Measurements from ENCODE around the gene RAP1GAP.
"Not testable (repeated sequence)": the region's sequence is repeated elsewhere in the genome, so short reads cannot be mapped to it uniquely, and the experiment has no call there.

RAP1GAP gene

GRCh38 chr1:21638531-21639341 is 30.4 kb downstream of the RAP1GAP start:
- DNase-seq (ENCODE audit: low spot score), result no peak
- H3K36me3 Mint-ChIP-seq (ENCODE audit: low read depth), result no peaks in the 10 kb centered on the region
- H3K4me3 Mint-ChIP-seq, result no peak overlapping the region
- no peaks in the 10 kb centered on the region for H3K9me3 Mint-ChIP-seq
- H3K4me1 Mint-ChIP-seq (ENCODE audit: low read depth), result no peaks in the 10 kb centered on the region
- no peak overlapping the region for H3K27ac Mint-ChIP-seq
- H3K27me3 Mint-ChIP-seq (ENCODE audit: low read depth), result no peaks in the 10 kb centered on the region

- Mint-ChIP-seq H3K27ac (no peak overlapping the region), H3K4me3 (no peak overlapping the region), H3K4me1 (ENCODE audit: low read depth) (no peaks in the 10 kb centered on the region), H3K27me3 (ENCODE audit: low read depth) (no peaks in the 10 kb centered on the region), H3K9me3 (no peaks in the 10 kb centered on the region), H3K36me3 (ENCODE audit: low read depth) (no peaks in the 10 kb centered on the region)
- DNase-seq (ENCODE audit: low spot score), result no peak
Observed at GRCh38 chr1:21637514-21637913, 31.6 kb downstream of the RAP1GAP start.

GRCh38 chr1:21636029-21636428 is 33.1 kb downstream of the RAP1GAP start:
- no peaks in the 10 kb centered on the region for H3K36me3 Mint-ChIP-seq (ENCODE audit: low read depth)
- no peaks in the 10 kb centered on the region for H3K27me3 Mint-ChIP-seq (ENCODE audit: low read depth)

GRCh38 chr1:21634806-21635535 is 34.2 kb downstream of the RAP1GAP start:
- no peaks in the 10 kb centered on the region for H3K9me3 Mint-ChIP-seq
- H3K4me1 Mint-ChIP-seq (ENCODE audit: low read depth), result no peaks in the 10 kb centered on the region
- H3K36me3 Mint-ChIP-seq (ENCODE audit: low read depth), result no peaks in the 10 kb centered on the region
- peaks cover 2% of the 10 kb centered on the region for H3K27me3 Mint-ChIP-seq (ENCODE audit: low read depth)
- H3K27ac Mint-ChIP-seq, result no peak overlapping the region
- no peak for DNase-seq (ENCODE audit: low spot score)
- no peak overlapping the region for H3K4me3 Mint-ChIP-seq

More at GRCh38 chr1:21636029-21636428, 33.1 kb downstream of the RAP1GAP start:
- no peaks in the 10 kb centered on the region for H3K9me3 Mint-ChIP-seq
- no peaks in the 10 kb centered on the region for H3K4me1 Mint-ChIP-seq (ENCODE audit: low read depth)
- no peak overlapping the region for H3K4me3 Mint-ChIP-seq
- no peak overlapping the region for H3K27ac Mint-ChIP-seq
- no peak for DNase-seq (ENCODE audit: low spot score)

- Mint-ChIP-seq H3K27ac (no peak overlapping the region), H3K4me1 (ENCODE audit: low read depth) (no peaks in the 10 kb centered on the region)
Observed at GRCh38 chr1:21633992-21634805, 35.0 kb downstream of the RAP1GAP start.

GRCh38 chr1:21633141-21633755 is 35.9 kb downstream of the RAP1GAP start:
- Mint-ChIP-seq H3K36me3 (ENCODE audit: low read depth) (no peaks in the 10 kb centered on the region), H3K27me3 (ENCODE audit: low read depth) (peaks cover 2% of the 10 kb centered on the region), H3K27ac (no peak overlapping the region), H3K4me1 (ENCODE audit: low read depth) (no peaks in the 10 kb centered on the region), H3K4me3 (no peak overlapping the region), H3K9me3 (no peaks in the 10 kb centered on the region)
- no peak for DNase-seq (ENCODE audit: low spot score)

More at GRCh38 chr1:21633992-21634805, 35.0 kb downstream of the RAP1GAP start:
- Mint-ChIP-seq H3K27me3 (ENCODE audit: low read depth) (peaks cover 2% of the 10 kb centered on the region), H3K9me3 (no peaks in the 10 kb centered on the region), H3K36me3 (ENCODE audit: low read depth) (no peaks in the 10 kb centered on the region), H3K4me3 (no peak overlapping the region)
- DNase-seq (ENCODE audit: low spot score), result no peak

- Mint-ChIP-seq H3K27ac (no peak overlapping the region), H3K27me3 (ENCODE audit: low read depth) (peaks cover 2% of the 10 kb centered on the region), H3K9me3 (no peaks in the 10 kb centered on the region), H3K36me3 (ENCODE audit: low read depth) (no peaks in the 10 kb centered on the region), H3K4me3 (no peak overlapping the region), H3K4me1 (ENCODE audit: low read depth) (no peaks in the 10 kb centered on the region)
- no peak for DNase-seq (ENCODE audit: low spot score)
Observed at GRCh38 chr1:21631944-21632887, 36.9 kb downstream of the RAP1GAP start.

- not testable (repeated sequence) for DNase-seq (ENCODE audit: low spot score); H3K27ac Mint-ChIP-seq; H3K4me1 Mint-ChIP-seq (ENCODE audit: low read depth); H3K9me3 Mint-ChIP-seq; H3K27me3 Mint-ChIP-seq (ENCODE audit: low read depth); H3K4me3 Mint-ChIP-seq; H3K36me3 Mint-ChIP-seq (ENCODE audit: low read depth)
Observed at GRCh38 chr1:21631590-21631943, 37.6 kb downstream of the RAP1GAP start.

GRCh38 chr1:21630571-21631343 is 38.4 kb downstream of the RAP1GAP start:
- Mint-ChIP-seq H3K9me3 (no peaks in the 10 kb centered on the region), H3K27me3 (ENCODE audit: low read depth) (peaks cover 2% of the 10 kb centered on the region), H3K27ac (no peak overlapping the region), H3K4me1 (ENCODE audit: low read depth) (no peaks in the 10 kb centered on the region), H3K36me3 (ENCODE audit: low read depth) (no peaks in the 10 kb centered on the region), H3K4me3 (no peak overlapping the region)
- DNase-seq (ENCODE audit: low spot score), result no peak

GRCh38 chr1:21629971-21630370 is 39.2 kb downstream of the RAP1GAP start:
- H3K27me3 Mint-ChIP-seq (ENCODE audit: low read depth), result peaks cover 2% of the 10 kb centered on the region
- no peak for DNase-seq (ENCODE audit: low spot score)

GRCh38 chr1:21628798-21629393 is 40.3 kb downstream of the RAP1GAP start:
- H3K9me3 Mint-ChIP-seq, result no peaks in the 10 kb centered on the region
- no peak for DNase-seq (ENCODE audit: low spot score)
- no peaks in the 10 kb centered on the region for H3K4me1 Mint-ChIP-seq (ENCODE audit: low read depth)
- peaks cover 2% of the 10 kb centered on the region for H3K27me3 Mint-ChIP-seq (ENCODE audit: low read depth)
- no peak overlapping the region for H3K4me3 Mint-ChIP-seq
- H3K27ac Mint-ChIP-seq, result no peak overlapping the region
- no peaks in the 10 kb centered on the region for H3K36me3 Mint-ChIP-seq (ENCODE audit: low read depth)

More at GRCh38 chr1:21629971-21630370, 39.2 kb downstream of the RAP1GAP start:
- H3K36me3 Mint-ChIP-seq (ENCODE audit: low read depth), result no peaks in the 10 kb centered on the region
- no peaks in the 10 kb centered on the region for H3K4me1 Mint-ChIP-seq (ENCODE audit: low read depth)
- no peak overlapping the region for H3K4me3 Mint-ChIP-seq
- no peaks in the 10 kb centered on the region for H3K9me3 Mint-ChIP-seq
- H3K27ac Mint-ChIP-seq, result no peak overlapping the region

- no peak for DNase-seq (ENCODE audit: low spot score)
- H3K27ac Mint-ChIP-seq, result no peak overlapping the region
- peaks cover 6% of the 10 kb centered on the region for H3K27me3 Mint-ChIP-seq (ENCODE audit: low read depth)
- H3K9me3 Mint-ChIP-seq, result no peaks in the 10 kb centered on the region
- H3K4me3 Mint-ChIP-seq, result no peak overlapping the region
- no peaks in the 10 kb centered on the region for H3K4me1 Mint-ChIP-seq (ENCODE audit: low read depth)
- no peaks in the 10 kb centered on the region for H3K36me3 Mint-ChIP-seq (ENCODE audit: low read depth)
Observed at GRCh38 chr1:21626921-21627339, 42.2 kb downstream of the RAP1GAP start.

Measured in T-helper 2 cell treated with Interferon-gamma antibody and Interleukin-4, amounts not matched to agents 5 μg/mL and 100 μg/mL, for 36 hours (primary cell).